ENCODE measurements around the gene LYRM9.

- TF ChIP-seq EP300 (IDR thresholded peaks at IDR 0.05) (no peak), POLR2AphosphoS5 (IDR thresholded peaks at IDR 0.05) (peak; percentile 65 to 76)
- TF ChIP-seq, protein P1, sequence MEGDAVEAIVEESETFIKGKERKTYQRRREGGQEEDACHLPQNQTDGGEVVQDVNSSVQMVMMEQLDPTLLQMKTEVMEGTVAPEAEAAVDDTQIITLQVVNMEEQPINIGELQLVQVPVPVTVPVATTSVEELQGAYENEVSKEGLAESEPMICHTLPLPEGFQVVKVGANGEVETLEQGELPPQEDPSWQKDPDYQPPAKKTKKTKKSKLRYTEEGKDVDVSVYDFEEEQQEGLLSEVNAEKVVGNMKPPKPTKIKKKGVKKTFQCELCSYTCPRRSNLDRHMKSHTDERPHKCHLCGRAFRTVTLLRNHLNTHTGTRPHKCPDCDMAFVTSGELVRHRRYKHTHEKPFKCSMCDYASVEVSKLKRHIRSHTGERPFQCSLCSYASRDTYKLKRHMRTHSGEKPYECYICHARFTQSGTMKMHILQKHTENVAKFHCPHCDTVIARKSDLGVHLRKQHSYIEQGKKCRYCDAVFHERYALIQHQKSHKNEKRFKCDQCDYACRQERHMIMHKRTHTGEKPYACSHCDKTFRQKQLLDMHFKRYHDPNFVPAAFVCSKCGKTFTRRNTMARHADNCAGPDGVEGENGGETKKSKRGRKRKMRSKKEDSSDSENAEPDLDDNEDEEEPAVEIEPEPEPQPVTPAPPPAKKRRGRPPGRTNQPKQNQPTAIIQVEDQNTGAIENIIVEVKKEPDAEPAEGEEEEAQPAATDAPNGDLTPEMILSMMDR (IDR thresholded peaks at IDR 0.05), result peak; percentile 96 to 99 (median 97)
Observed at GRCh38 chr17:27892866-27893769, at the start of gene LYRM9.
